ENCODE results near the gene JKAMP.
A peak's percentile ranks its signal among the peaks of the same experiment; 100 is the strongest.

Gene JKAMP

DNA sequence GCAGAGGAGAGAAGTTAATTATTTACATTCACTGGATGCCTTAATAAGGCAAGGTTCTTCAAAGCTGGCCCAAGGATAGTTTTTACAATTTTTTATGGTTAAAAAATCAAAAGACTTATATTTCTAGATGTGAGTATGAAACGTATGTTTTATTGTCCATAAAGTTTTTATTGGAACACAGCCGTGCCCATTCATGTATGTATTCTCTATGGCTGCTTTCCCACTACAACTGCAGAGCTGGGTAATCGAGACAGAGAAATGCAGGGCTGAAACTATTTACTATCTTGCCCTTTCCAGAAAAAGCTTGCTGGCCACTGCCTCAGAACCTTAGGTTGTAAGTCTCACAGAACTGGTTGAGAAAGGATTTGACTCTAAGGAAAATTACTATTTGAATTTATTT lies 16.4 kb downstream of the JKAMP start:
- DNase-seq = no peak
- peaks cover 20% of the 10 kb centered on the region for H3K36me3 Mint-ChIP-seq (ENCODE audit: low read depth)
- H3K4me1 Mint-ChIP-seq = peaks cover 4% of the 10 kb centered on the region
- no peak for ATAC-seq
- H3K4me3 Mint-ChIP-seq = no peak overlapping the region
- H3K27ac Mint-ChIP-seq = no peak overlapping the region
- H3K9me3 Mint-ChIP-seq = no peaks in the 10 kb centered on the region
- H3K27me3 Mint-ChIP-seq = no peaks in the 10 kb centered on the region

DNA sequence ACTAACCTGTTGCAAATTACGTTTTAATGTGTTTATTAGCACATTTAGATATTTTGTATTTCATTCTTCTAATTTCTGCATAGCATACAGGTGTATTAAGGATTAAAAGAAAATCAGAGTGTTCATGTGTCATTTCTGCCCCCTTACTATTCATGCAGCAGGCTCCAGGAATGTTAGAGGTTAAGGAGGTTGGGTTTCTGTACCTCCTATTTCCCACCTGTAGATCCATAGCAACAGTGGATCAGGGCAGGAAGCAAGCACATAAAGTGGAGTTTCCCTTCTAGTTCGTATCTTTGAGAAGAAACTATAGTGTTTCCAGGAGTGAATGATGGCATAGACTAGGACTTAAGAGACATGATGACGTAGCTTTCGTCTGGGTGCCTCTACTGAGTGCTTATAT lies 18.9 kb downstream of the JKAMP start:
- DNase-seq = no peak
- Mint-ChIP-seq H3K27me3 (peaks cover 3% of the 10 kb centered on the region), H3K27ac (no peak overlapping the region), H3K4me3 (no peak overlapping the region), H3K9me3 (no peaks in the 10 kb centered on the region), H3K36me3 (ENCODE audit: low read depth) (peaks cover 18% of the 10 kb centered on the region), H3K4me1 (peaks cover 4% of the 10 kb centered on the region)
- ATAC-seq = no peak

DNA sequence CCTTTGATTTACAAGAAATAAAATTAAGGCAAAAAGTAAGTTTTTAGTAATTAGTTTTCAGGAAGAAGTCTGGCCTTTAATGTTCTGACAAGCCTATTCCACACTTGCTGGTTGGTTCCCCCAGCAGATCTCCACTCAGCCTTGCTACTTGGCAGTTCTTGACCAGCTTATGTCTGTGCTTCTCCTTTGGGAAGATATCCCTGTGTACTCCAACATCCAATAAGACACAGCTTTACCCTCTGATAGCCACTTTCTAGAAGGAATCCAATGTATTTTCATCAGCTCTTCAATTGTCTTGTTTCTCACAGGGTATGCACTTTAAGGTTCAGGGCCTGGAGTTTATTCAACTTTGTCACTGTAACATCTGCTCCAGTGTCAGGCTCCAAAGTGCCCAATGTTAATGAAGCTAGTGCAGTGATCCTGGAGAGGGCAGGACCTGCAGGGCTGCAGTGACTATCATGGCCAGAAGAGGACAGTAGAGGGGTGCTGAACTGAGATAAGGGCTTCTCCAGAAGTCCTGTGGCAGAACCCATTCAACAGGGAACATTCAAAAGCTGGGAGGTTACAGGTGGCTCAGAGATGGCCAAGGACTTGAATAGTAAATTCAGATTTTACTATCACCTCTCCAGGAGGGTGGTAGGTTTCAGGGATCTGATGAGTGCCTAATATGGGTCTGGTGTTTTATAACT lies 22.9 kb downstream of the JKAMP start:
- Mint-ChIP-seq H3K4me3 (no peak overlapping the region), H3K4me1 (peaks cover 4% of the 10 kb centered on the region), H3K27ac (no peak overlapping the region), H3K36me3 (ENCODE audit: low read depth) (peaks cover 8% of the 10 kb centered on the region), H3K27me3 (peaks cover 12% of the 10 kb centered on the region), H3K9me3 (no peaks in the 10 kb centered on the region)
- DNase-seq (peak; percentile 52), ATAC-seq (peak; percentile 80)

DNA sequence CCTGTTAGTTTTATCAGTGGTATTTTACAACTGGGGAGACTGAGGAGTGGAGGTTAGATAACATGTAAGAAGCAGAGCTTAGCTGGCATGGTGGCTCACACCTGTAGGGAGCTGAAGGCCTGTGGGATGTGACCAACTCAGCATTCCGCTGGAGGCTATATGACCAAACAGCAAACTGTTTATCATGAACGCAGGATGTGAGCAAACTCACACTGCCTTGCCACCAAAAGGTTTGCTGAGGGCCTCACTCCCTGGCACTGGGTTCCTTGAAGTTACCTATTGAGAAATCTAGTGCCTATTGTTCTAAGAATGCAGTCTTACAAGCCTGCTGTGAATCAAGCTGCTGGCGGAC lies 23.4 kb downstream of the JKAMP start:
- Mint-ChIP-seq H3K4me3 (no peak overlapping the region), H3K4me1 (peaks cover 4% of the 10 kb centered on the region), H3K27me3 (peaks cover 12% of the 10 kb centered on the region), H3K27ac (no peak overlapping the region), H3K9me3 (no peaks in the 10 kb centered on the region), H3K36me3 (ENCODE audit: low read depth) (peaks cover 5% of the 10 kb centered on the region)
- no peak for ATAC-seq
- no peak for DNase-seq

DNA sequence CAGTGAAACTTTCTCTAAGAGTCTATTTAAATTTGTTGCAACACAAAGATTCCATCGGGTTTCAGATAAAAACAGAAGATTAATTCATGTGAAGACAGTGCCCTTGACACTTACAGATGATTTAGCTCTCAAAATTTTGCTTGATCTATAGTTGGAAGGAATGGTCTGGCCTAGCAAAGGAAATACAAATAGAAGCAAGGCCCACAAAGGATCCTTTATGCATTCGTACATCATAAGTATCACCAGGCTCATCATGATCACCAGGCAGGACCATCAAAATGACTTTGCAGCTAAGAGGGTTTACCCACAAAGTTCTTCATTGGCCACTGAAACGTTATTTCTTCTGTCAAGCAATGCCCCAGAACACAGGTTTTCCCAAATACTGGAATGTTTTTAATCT lies 24.8 kb downstream of the JKAMP start:
- no peak for DNase-seq
- no peak overlapping the region for H3K4me3 Mint-ChIP-seq
- peaks cover 17% of the 10 kb centered on the region for H3K27me3 Mint-ChIP-seq
- peaks cover 4% of the 10 kb centered on the region for H3K4me1 Mint-ChIP-seq
- no peaks in the 10 kb centered on the region for H3K36me3 Mint-ChIP-seq (ENCODE audit: low read depth)
- no peaks in the 10 kb centered on the region for H3K9me3 Mint-ChIP-seq
- no peak for ATAC-seq
- H3K27ac Mint-ChIP-seq = no peak overlapping the region

DNA sequence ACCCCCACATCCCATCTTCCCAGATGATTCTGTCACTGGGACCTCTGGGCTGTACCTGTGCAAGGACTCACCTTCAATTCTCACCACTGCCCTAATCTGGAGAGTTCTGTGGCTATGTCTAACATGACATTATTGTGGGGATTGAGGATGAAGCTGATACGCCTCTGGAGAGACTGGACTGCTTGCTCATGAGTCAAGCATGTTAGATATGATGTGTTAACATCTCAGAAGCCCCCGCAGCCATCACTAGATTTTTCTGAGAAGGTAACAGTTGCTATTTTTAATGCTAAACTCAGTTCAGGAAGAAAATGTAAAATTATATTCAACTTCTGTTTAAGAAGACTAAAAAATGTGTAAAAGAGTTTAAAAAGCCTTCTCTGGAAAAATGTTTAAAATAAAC lies 25.7 kb downstream of the JKAMP start:
- Mint-ChIP-seq H3K27ac (no peak overlapping the region), H3K27me3 (peaks cover 17% of the 10 kb centered on the region), H3K9me3 (no peaks in the 10 kb centered on the region), H3K36me3 (ENCODE audit: low read depth) (no peaks in the 10 kb centered on the region), H3K4me1 (no peaks in the 10 kb centered on the region), H3K4me3 (no peak overlapping the region)
- ATAC-seq (no peak), DNase-seq (no peak)

DNA sequence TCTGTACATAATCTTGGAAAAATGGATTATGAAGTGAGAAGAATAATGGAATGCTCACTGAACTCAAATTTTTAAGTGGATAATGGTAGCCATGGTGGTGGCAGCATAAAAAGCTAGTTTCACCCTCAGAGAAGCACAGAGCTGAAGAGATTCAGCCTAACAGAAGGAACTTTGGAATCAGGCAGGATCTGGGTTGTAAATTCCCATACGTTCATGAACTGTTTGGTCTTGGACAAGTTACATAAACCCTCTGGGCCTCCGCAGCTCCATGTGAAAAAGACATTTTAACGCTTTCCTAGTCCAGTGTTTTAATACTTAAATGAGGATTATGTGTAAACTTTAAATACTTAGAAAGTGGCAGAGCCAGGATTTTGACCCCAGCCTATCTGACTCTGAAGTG lies 26.6 kb downstream of the JKAMP start:
- no peak overlapping the region for H3K4me3 Mint-ChIP-seq
- H3K27ac Mint-ChIP-seq = no peak overlapping the region
- no peak for DNase-seq
- ATAC-seq = no peak
- H3K9me3 Mint-ChIP-seq = no peaks in the 10 kb centered on the region
- no peaks in the 10 kb centered on the region for H3K4me1 Mint-ChIP-seq
- H3K36me3 Mint-ChIP-seq (ENCODE audit: low read depth) = no peaks in the 10 kb centered on the region
- H3K27me3 Mint-ChIP-seq = peaks cover 17% of the 10 kb centered on the region

DNA sequence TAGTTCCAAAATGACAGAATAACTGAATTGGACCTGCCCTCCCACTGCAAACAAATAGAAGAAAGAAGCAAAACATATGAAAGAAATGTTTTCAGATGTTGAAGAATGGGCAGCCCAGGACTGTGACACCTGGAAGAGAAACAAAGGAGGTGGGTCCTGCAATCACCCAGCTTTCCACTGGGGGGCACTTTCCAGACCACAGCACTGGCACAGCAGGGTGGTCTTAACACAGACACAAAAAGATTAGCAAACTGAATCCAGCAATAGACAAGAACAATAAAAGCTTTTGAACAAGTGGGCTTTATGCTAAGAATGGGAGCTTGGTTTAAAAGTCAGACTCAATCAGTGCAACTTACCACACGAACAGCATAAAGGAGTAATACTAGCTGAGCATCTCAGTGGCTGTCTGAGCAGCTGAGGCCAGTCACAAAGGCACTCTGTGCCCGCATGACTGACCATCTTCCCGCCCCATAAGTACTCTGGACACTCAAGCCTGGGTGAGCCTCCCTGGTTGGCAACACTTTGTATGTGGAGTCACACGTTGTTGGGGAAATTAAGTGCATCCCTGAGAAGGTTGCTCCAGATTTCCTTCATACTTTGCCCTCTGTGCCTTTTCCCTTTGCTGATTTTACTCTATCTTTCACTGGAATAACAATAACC lies 27.7 kb downstream of the JKAMP start:
- peak; percentile 11 for DNase-seq
- ATAC-seq = no peak
- Mint-ChIP-seq H3K27ac (no peak overlapping the region), H3K36me3 (ENCODE audit: low read depth) (no peaks in the 10 kb centered on the region), H3K4me1 (no peaks in the 10 kb centered on the region), H3K27me3 (peaks cover 17% of the 10 kb centered on the region), H3K4me3 (no peak overlapping the region), H3K9me3 (no peaks in the 10 kb centered on the region)

DNA sequence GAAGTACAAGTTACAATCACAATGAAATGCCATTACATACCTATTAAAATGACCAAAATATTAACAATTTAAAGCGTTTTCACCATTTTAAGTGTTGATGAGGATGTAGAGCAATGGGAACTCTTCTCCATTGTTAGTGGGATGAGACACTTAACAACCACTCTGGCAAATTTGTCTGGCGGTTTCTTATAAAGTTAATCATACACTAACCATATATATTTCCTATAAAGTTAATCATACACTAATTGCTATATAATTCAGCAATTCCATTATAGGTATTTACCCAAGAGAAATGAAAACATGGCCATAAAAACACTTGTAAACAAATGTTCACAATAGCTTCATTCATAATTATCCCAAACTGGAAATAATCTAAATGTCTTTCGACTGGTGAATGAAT lies 35.9 kb downstream of the JKAMP start:
- H3K27me3 Mint-ChIP-seq = peaks cover 10% of the 10 kb centered on the region
- H3K27ac Mint-ChIP-seq = no peak overlapping the region
- DNase-seq = no peak
- no peaks in the 10 kb centered on the region for H3K9me3 Mint-ChIP-seq
- H3K4me1 Mint-ChIP-seq = no peaks in the 10 kb centered on the region
- no peak for ATAC-seq
- H3K4me3 Mint-ChIP-seq = no peak overlapping the region
- H3K36me3 Mint-ChIP-seq (ENCODE audit: low read depth) = no peaks in the 10 kb centered on the region

DNA sequence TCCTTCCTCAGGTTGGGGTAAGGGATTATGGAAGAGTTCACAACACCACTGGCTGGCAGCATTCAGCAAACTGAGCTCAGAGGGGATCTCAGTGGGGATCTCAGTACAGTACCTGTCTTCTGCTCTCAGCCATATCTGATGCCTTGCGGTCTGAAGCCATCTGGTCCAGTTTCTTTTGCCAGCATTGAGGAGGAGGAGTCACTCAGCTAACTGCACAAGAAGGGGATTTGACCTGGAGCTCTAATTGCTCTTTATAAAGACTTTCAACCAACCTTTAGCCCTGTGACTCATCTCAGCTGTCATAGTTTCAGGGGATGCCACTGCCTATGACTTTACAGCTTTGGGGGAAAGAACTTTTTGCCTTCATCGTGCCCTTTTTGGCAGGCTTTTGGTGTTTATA lies 44.9 kb downstream of the JKAMP start:
- Mint-ChIP-seq H3K27ac (no peak overlapping the region), H3K9me3 (peaks cover 7% of the 10 kb centered on the region), H3K4me1 (no peaks in the 10 kb centered on the region), H3K36me3 (ENCODE audit: low read depth) (no peaks in the 10 kb centered on the region), H3K27me3 (peaks cover 20% of the 10 kb centered on the region), H3K4me3 (no peak overlapping the region)
- no peak for ATAC-seq
- DNase-seq = no peak

DNA sequence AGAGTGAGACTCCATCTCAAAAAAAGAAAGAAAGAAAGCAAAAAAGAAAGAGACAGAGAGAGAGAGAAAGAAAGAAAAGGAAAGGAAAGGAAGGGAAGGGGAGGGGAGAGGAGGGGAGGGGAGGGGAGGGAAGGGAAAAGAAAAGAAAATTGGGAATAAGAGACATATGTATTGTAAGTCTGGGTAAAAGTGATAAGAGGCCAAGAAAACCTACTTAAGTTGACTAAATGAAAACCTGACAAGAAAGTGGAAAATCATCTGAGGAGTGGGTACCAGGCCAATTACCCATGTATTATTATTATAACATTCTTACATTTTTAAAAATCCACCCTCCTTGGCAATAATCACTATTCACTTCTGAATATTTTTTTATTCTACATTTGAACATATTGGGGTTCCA lies 46.0 kb downstream of the JKAMP start:
- no peak for DNase-seq
- Mint-ChIP-seq H3K9me3 (peaks cover 7% of the 10 kb centered on the region), H3K4me1 (no peaks in the 10 kb centered on the region), H3K4me3 (no peak overlapping the region), H3K36me3 (ENCODE audit: low read depth) (no peaks in the 10 kb centered on the region), H3K27me3 (peaks cover 18% of the 10 kb centered on the region), H3K27ac (no peak overlapping the region)
- no peak for ATAC-seq

DNA sequence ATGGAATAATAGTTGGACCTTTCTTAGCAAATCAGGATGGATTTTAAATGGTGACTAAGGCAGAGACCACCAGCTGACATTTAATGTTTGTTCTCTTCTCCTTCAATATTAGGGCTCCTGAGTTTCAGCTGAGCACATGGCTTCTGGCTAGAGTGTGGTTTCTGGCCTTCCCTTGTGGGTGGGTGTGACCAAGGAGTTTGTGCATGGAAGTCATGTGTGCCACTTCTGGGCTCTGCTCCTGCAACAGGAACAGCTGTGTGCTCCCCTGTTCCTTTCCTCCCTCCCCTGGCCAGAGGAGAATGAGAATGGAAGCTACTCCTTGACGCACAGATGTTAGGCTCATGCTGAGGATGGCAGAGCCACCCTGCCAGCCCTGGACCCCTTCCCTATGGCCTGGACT lies 48.1 kb downstream of the JKAMP start:
- Mint-ChIP-seq H3K4me1 (no peaks in the 10 kb centered on the region), H3K27ac (no peak overlapping the region), H3K27me3 (peaks cover 17% of the 10 kb centered on the region), H3K36me3 (ENCODE audit: low read depth) (no peaks in the 10 kb centered on the region), H3K9me3 (peaks cover 7% of the 10 kb centered on the region), H3K4me3 (no peak overlapping the region)
- no peak for DNase-seq
- ATAC-seq = no peak

DNA sequence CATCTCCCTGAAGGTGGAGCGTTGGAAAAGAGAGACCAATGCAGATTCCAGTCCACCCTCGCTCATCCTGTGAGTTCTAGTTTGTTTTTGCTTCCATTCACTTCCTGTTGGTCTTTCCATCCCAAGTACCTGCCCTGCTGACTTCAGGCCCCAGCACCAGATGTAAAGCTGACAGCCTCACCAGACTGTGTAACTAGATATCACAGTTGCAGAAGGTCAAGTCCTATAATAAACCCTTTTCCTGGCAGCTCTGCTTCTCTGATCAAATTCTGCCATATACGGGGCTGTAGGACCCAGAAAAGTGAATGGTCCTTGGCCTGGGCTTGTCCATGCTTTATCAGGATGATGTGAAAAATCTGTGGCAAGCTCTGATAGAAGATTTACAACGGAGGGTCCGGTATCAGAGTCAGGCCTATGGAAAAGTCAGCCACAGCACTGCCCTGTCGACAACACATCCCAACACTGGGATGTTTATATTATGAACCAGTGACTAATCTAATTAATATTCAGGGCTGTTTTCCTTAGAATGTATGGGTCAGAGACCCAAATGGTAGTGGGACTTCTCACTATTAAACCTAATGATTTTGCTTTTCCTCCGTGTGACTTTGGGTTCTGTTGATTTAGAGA lies 50.2 kb downstream of the JKAMP start:
- Mint-ChIP-seq H3K4me1 (no peaks in the 10 kb centered on the region), H3K4me3 (no peak overlapping the region), H3K27ac (no peak overlapping the region), H3K27me3 (peaks cover 9% of the 10 kb centered on the region), H3K36me3 (ENCODE audit: low read depth) (no peaks in the 10 kb centered on the region), H3K9me3 (no peaks in the 10 kb centered on the region)
- ATAC-seq (no peak), DNase-seq (no peak)

DNA sequence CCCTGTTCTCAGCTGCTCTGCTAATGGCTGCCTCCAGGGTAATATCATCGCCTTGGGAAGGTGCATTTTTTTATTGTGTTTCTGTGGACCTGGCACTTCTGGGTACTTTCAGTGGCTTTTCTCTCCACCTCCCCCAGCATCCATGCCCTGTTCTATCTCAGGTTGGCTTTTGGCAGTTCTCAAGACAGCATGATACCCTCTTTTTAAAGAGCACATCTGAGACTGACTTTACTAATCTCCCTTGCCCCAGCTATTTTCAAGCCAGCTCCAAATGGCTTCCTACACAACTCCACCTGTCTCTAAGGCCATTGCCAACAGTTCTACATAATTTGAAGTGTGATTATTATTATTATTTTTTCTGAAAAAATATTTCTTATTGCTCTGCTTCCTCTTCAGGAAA lies 53.2 kb downstream of the JKAMP start:
- Mint-ChIP-seq H3K27ac (no peak overlapping the region), H3K27me3 (peaks cover 2% of the 10 kb centered on the region), H3K4me3 (no peak overlapping the region), H3K4me1 (no peaks in the 10 kb centered on the region), H3K36me3 (ENCODE audit: low read depth) (no peaks in the 10 kb centered on the region), H3K9me3 (no peaks in the 10 kb centered on the region)
- ATAC-seq (no peak), DNase-seq (no peak)

DNA sequence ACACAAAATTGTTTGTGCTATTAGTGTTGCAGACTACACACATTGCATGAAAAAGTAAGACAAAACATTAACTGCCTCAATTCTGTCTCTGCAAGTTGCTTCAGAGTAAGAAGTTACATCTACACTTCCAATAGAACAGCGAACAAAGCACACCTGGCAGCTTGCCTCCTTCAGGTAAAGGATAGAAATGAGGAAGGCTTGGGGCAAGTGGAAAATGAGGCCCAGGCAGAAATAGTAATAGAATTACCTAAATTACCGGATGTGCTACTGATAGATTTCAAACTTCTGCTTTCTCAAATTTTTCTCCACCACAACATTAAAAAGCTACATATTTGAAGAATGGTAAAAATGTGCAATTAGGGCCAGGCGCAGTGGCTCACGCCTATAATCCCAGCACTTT lies 54.6 kb downstream of the JKAMP start:
- Mint-ChIP-seq H3K4me1 (no peaks in the 10 kb centered on the region), H3K9me3 (no peaks in the 10 kb centered on the region), H3K4me3 (no peak overlapping the region), H3K27me3 (peaks cover 4% of the 10 kb centered on the region), H3K27ac (no peak overlapping the region), H3K36me3 (ENCODE audit: low read depth) (no peaks in the 10 kb centered on the region)
- no peak for ATAC-seq
- no peak for DNase-seq
